ENCODE data around the gene SASS6. TPM values are rescaled to one million over a fixed set of nuclear protein-coding genes. Genes with fewer than 3 reads are reported as not detected.

The SASS6 gene
- total and polyA plus RNA-seq, 10 of the 15 experiments (the other 5 are each of a cell fraction or from before 2014, with no cell fraction given) = 6.6 to 17.9 (median 10.2) TPM

DNA sequence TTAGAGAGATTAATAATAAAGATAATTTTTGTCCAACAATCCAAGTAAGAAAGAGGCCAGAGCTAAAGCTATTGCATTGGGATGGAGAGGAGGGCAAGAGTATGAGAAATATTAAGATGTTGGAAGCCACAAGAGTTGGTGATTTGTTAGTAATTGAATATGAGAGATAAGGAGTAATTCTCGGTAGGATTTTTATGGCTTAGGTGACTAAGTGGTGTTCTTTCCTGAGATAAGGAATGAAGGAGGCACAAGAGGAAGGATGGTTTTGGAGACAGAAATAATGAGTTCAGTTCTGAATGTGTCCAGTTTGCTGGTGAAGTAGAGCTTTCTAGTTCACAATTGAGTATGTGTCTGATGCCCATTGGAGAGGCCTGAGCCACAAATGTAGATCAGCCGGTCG lies 9.6 kb upstream of the SASS6 start:
- intact Hi-C loops (cut with micrococcal nuclease; ENCODE audit: unreplicated experiment) = no loop called here
- H3K27ac ChIP-seq (ENCODE audit: control insufficient read depth, insufficient read depth) = no peak overlapping the region
- peaks cover 2 to 13% of the 10 kb centered on the region in 2 experiments for H3K36me3 ChIP-seq (ENCODE audit: control insufficient read depth in 2 of 2, insufficient read depth in 2 of 2, low read length in 1 of 2)
- no peaks in the 10 kb centered on the region for H3K4me1 ChIP-seq (ENCODE audit: control insufficient read depth, insufficient read depth, low read length)
- POLR2A ChIA-PET = interaction anchor here (0.7 kb wide), 1 partner anchor 290 kb away, joined by 3 read pairs; no protein-coding TSS in a partner anchor
- no peak overlapping the region for H3K4me2 ChIP-seq (ENCODE audit: control insufficient read depth, insufficient read depth)
- SMC1A ChIA-PET (ENCODE audit: uncharacterized antibody, unreplicated experiment) = interaction anchor here (0.7 to 1.5 kb wide), 4 partner anchors 9 to 317 kb away, joined by 3 to 4 read pairs (median 3); partner anchors contain the start of gene TRMT13
- H3K79me2 ChIP-seq (ENCODE audit: control insufficient read depth, insufficient read depth, low read length) = no peaks in the 10 kb centered on the region
- no peaks in the 10 kb centered on the region for H3K9me3 ChIP-seq (replicated peaks; ENCODE audit: control insufficient read depth, insufficient read depth, low read length)
- no peaks in the 10 kb centered on the region for H4K20me1 ChIP-seq (ENCODE audit: control insufficient read depth, insufficient read depth)
- no peaks in the 10 kb centered on the region for H3K27me3 ChIP-seq (replicated peaks in 1 of 2; ENCODE audit: control insufficient read depth in 2 of 2, insufficient read depth in 2 of 2, low read length in 1 of 2)
- no peak for DNase-seq (ENCODE audit: low read depth, low spot score)
- H3K9ac ChIP-seq (ENCODE audit: control insufficient read depth, insufficient read depth, low read length) = no peak overlapping the region
- WGBS (ENCODE audit: insufficient coverage, insufficient replicate concordance, low lambda C conversion rate, missing lambda C conversion rate) = 100% methylated on average over 3 of the region's 3 CpGs
- no peak overlapping the region for H3K4me3 ChIP-seq
- in situ Hi-C loops (cut with MboI) = no loop called here
- TF ChIP-seq, protein P1, sequence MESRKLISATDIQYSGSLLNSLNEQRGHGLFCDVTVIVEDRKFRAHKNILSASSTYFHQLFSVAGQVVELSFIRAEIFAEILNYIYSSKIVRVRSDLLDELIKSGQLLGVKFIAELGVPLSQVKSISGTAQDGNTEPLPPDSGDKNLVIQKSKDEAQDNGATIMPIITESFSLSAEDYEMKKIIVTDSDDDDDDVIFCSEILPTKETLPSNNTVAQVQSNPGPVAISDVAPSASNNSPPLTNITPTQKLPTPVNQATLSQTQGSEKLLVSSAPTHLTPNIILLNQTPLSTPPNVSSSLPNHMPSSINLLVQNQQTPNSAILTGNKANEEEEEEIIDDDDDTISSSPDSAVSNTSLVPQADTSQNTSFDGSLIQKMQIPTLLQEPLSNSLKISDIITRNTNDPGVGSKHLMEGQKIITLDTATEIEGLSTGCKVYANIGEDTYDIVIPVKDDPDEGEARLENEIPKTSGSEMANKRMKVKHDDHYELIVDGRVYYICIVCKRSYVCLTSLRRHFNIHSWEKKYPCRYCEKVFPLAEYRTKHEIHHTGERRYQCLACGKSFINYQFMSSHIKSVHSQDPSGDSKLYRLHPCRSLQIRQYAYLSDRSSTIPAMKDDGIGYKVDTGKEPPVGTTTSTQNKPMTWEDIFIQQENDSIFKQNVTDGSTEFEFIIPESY (IDR thresholded peaks at IDR 0.05) = no peak
- TF ChIP-seq, protein P2, sequence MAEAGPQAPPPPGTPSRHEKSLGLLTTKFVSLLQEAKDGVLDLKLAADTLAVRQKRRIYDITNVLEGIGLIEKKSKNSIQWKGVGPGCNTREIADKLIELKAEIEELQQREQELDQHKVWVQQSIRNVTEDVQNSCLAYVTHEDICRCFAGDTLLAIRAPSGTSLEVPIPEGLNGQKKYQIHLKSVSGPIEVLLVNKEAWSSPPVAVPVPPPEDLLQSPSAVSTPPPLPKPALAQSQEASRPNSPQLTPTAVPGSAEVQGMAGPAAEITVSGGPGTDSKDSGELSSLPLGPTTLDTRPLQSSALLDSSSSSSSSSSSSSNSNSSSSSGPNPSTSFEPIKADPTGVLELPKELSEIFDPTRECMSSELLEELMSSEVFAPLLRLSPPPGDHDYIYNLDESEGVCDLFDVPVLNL (IDR thresholded peaks at IDR 0.05; ENCODE audit: low read depth, low read length) = no peak
- TF ChIP-seq ZNF217 (IDR thresholded peaks at IDR 0.05) (no peak), FOS (IDR thresholded peaks at IDR 0.05; ENCODE audit: borderline replicate concordance, extremely low read depth, insufficient read length) (no peak), RCOR1 (conservative IDR thresholded peaks at IDR 0.05; ENCODE audit: low read depth, low read length) (no peak), ZNF207 (IDR thresholded peaks at IDR 0.05; ENCODE audit: borderline replicate concordance) (no peak), RUNX3 (IDR thresholded peaks at IDR 0.05; ENCODE audit: low read length) (no peak), SRF (IDR thresholded peaks at IDR 0.05; ENCODE audit: low read depth in 2 of 2, low read length in 2 of 2) (no peak), IRF4 (IDR thresholded peaks at IDR 0.05; ENCODE audit: low read depth, low read length) (no peak), HDGF (IDR thresholded peaks at IDR 0.05) (no peak)
- TF ChIP-seq, protein P3, sequence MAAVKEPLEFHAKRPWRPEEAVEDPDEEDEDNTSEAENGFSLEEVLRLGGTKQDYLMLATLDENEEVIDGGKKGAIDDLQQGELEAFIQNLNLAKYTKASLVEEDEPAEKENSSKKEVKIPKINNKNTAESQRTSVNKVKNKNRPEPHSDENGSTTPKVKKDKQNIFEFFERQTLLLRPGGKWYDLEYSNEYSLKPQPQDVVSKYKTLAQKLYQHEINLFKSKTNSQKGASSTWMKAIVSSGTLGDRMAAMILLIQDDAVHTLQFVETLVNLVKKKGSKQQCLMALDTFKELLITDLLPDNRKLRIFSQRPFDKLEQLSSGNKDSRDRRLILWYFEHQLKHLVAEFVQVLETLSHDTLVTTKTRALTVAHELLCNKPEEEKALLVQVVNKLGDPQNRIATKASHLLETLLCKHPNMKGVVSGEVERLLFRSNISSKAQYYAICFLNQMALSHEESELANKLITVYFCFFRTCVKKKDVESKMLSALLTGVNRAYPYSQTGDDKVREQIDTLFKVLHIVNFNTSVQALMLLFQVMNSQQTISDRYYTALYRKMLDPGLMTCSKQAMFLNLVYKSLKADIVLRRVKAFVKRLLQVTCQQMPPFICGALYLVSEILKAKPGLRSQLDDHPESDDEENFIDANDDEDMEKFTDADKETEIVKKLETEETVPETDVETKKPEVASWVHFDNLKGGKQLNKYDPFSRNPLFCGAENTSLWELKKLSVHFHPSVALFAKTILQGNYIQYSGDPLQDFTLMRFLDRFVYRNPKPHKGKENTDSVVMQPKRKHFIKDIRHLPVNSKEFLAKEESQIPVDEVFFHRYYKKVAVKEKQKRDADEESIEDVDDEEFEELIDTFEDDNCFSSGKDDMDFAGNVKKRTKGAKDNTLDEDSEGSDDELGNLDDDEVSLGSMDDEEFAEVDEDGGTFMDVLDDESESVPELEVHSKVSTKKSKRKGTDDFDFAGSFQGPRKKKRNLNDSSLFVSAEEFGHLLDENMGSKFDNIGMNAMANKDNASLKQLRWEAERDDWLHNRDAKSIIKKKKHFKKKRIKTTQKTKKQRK (IDR thresholded peaks at IDR 0.05; ENCODE audit: low read depth, low read length) = no peak
- TF ChIP-seq, protein P4, sequence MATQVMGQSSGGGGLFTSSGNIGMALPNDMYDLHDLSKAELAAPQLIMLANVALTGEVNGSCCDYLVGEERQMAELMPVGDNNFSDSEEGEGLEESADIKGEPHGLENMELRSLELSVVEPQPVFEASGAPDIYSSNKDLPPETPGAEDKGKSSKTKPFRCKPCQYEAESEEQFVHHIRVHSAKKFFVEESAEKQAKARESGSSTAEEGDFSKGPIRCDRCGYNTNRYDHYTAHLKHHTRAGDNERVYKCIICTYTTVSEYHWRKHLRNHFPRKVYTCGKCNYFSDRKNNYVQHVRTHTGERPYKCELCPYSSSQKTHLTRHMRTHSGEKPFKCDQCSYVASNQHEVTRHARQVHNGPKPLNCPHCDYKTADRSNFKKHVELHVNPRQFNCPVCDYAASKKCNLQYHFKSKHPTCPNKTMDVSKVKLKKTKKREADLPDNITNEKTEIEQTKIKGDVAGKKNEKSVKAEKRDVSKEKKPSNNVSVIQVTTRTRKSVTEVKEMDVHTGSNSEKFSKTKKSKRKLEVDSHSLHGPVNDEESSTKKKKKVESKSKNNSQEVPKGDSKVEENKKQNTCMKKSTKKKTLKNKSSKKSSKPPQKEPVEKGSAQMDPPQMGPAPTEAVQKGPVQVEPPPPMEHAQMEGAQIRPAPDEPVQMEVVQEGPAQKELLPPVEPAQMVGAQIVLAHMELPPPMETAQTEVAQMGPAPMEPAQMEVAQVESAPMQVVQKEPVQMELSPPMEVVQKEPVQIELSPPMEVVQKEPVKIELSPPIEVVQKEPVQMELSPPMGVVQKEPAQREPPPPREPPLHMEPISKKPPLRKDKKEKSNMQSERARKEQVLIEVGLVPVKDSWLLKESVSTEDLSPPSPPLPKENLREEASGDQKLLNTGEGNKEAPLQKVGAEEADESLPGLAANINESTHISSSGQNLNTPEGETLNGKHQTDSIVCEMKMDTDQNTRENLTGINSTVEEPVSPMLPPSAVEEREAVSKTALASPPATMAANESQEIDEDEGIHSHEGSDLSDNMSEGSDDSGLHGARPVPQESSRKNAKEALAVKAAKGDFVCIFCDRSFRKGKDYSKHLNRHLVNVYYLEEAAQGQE (IDR thresholded peaks at IDR 0.05; ENCODE audit: low read depth, low read length) = no peak
- RAD21 ChIA-PET (ENCODE audit: unreplicated experiment) = interaction anchor here (1.2 kb wide), 1 partner anchor 8 kb away, joined by 4 read pairs; no protein-coding TSS in a partner anchor
- FAIRE-seq = no peak
- BruUV-seq (replicated peaks) = no TSS peak
- ATAC-seq = no peak
- CTCF ChIA-PET = interaction anchor here (1.4 kb wide), 1 partner anchor 315 kb away, joined by 3 read pairs; no protein-coding TSS in a partner anchor
- no peak overlapping the region for H2AFZ ChIP-seq (ENCODE audit: control insufficient read depth, low read depth, low read length)

All from GM12878 (cell line).